Measurements from ENCODE around the gene TMEM63B. TPM values are rescaled to one million over a fixed set of nuclear protein-coding genes. Genes with fewer than 3 reads are reported as not detected.

Gene TMEM63B
- total RNA-seq, 1 donor from 2014 or later: 59.3 TPM

DNA sequence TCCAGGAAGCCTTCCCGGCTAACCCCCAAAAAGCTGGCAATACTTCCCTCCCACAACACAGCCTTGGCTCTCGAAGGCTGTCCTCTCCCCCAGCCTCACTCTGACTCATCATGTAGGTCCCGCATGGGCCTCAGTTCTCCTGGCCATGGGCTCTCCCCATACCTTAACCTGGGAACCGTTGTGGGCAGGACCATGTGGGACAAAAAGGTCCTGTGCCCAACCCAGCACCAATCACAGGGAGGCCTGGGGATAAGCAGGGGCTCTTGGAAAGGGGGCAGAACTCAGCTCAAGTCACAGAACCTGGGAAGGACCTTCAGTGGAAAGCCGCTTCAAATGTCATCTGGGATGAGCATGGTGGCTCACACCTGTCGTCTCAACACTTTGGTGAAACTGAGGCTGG, 45.6 kb upstream of the TMEM63B start:
- TF ChIP-seq, protein P1, sequence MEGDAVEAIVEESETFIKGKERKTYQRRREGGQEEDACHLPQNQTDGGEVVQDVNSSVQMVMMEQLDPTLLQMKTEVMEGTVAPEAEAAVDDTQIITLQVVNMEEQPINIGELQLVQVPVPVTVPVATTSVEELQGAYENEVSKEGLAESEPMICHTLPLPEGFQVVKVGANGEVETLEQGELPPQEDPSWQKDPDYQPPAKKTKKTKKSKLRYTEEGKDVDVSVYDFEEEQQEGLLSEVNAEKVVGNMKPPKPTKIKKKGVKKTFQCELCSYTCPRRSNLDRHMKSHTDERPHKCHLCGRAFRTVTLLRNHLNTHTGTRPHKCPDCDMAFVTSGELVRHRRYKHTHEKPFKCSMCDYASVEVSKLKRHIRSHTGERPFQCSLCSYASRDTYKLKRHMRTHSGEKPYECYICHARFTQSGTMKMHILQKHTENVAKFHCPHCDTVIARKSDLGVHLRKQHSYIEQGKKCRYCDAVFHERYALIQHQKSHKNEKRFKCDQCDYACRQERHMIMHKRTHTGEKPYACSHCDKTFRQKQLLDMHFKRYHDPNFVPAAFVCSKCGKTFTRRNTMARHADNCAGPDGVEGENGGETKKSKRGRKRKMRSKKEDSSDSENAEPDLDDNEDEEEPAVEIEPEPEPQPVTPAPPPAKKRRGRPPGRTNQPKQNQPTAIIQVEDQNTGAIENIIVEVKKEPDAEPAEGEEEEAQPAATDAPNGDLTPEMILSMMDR (IDR thresholded peaks at IDR 0.05; ENCODE audit: insufficient read depth, low read length, poor library complexity, severe bottlenecking): no peak
- no peak overlapping the region for H3K4me3 ChIP-seq (ENCODE audit: low read depth, low read length)

DNA sequence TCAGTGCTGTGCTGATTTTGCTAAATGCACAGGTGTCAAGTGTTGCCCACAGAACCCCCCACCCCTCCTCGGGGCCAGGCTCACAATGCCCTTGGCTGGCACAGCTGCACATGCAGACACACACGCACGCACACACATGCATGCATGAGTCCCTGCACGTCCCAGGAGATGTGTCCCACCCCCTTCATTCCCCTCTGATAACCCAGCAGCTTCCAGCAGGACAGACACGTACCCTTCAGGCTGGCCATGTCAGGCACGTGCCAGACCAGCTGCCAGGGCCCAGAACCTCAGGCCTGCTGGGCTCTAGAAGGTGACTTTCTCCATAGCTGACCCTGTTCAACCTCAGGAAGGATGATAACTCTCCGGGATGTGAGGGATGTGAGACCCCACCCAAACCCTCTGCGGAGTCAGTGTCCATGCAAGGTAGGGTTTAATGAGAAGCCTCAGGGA, 44.5 kb upstream of the TMEM63B start:
- TF ChIP-seq, protein P1 (IDR thresholded peaks at IDR 0.05; ENCODE audit: insufficient read depth, low read length, poor library complexity, severe bottlenecking): no peak
- no peak for DNase-seq (ENCODE audit: low read depth)
- Histone ChIP-seq H3K27me3 (ENCODE audit: control insufficient read depth, insufficient read depth, low read length) (no peaks in the 10 kb centered on the region), H3K4me3 (ENCODE audit: low read depth, low read length) (no peak overlapping the region), H3K36me3 (ENCODE audit: control insufficient read depth, insufficient read depth, low read length) (no peaks in the 10 kb centered on the region)

More for the DNA sequence above, 45.6 kb upstream of the TMEM63B start:
- Histone ChIP-seq H3K27me3 (ENCODE audit: control insufficient read depth, insufficient read depth, low read length) (no peaks in the 10 kb centered on the region), H3K36me3 (ENCODE audit: control insufficient read depth, insufficient read depth, low read length) (no peaks in the 10 kb centered on the region)
- DNase-seq (ENCODE audit: low read depth): no peak

DNA sequence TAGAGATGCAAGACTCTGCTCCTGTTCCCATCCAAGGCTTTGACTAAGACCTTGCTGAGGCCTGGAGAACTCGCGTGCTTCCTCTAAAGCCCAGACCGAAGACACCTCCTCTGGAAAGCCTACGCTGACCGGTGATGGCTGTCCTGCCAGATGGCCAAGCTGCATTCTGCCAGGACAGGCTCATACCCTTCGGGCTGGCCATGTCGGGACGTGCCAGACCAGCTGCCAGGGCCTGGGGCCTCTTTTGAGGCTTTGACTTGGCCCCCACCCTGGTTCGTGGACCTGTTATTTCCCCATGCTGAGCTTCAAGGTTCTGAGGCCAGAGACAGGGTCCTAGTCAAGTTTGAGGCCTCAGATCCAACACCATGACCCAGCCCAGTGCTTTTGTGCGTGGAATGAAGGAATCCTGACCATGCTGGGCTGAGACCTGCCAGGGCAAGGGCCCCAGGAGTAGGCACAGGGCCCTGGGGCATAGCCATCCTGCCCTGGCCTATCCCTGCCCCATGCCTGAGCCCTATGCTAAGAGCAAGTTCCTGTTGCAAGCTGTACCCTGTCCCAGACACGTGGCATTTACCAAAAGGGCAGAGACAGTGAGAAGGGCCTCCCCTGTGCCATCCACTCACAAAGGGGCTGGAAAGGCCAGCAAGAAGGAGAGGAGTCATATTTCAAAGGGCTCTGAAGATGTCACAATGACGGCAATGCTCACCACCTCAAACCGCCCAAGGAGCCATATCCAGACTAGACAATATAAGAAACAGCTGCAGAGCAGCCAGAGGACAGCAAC, 42.9 kb upstream of the TMEM63B start:
- no peak for DNase-seq (ENCODE audit: low read depth)

DNA sequence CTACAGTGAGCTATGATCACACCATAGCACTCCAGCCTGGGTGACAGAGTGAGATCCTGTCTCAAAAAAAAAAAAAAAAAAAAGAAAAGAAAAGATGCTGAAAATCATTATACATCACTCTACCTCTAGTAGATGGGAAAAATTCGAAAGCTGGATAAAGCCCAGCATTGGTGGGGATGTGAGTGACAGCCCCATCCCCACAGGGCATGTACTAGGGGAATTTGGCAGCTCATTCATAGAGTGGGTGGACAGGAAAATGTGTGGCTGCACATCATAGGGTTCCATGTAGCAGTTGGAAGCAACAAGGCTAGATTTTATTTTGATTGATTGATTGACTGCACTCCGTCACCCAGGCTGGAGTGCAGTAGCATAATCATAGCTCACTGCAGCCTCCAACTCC, 42.1 kb upstream of the TMEM63B start:
- TF ChIP-seq, protein P1 (IDR thresholded peaks at IDR 0.05; ENCODE audit: insufficient read depth, low read length, poor library complexity, severe bottlenecking): no peak

More for the DNA sequence above, 42.9 kb upstream of the TMEM63B start:
- no peaks in the 10 kb centered on the region for H3K27me3 ChIP-seq (ENCODE audit: control insufficient read depth, insufficient read depth, low read length)
- no peak overlapping the region for H3K4me3 ChIP-seq (ENCODE audit: low read depth, low read length)
- TF ChIP-seq, protein P1 (IDR thresholded peaks at IDR 0.05; ENCODE audit: insufficient read depth, low read length, poor library complexity, severe bottlenecking): no peak
- no peaks in the 10 kb centered on the region for H3K36me3 ChIP-seq (ENCODE audit: control insufficient read depth, insufficient read depth, low read length)

DNA sequence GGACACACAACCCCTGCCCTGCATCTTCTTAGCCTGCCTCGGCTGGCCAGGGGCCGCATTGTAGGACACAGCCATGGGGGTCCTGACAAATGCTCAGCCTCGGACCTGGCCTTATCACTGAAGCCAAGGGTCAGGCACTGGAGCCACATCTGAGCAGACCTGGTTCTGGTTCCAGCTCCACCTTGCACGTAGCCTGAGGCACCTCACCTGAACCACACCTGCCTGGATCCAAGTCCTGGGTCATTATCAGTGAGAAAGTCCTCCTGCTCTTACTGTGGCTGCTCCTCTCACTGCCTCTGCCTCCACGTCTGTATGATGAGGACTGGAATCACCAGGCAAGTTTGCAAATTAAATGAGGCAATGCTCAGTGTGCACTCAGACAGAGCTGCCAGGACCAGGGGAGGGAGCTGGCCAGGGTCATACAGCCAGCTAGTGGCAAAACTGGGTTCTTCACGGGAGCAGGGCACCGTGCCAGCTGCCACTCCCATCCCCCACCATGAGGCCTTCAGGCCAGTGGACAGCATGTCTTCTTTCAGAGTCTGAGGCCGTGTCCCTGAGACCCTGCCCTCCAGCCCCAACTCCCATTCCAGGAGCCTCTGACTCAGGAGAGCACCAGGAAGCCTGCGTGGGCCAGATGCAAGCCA, 40.3 kb upstream of the TMEM63B start:
- TF ChIP-seq, protein P1 (IDR thresholded peaks at IDR 0.05; ENCODE audit: insufficient read depth, low read length, poor library complexity, severe bottlenecking): peak; percentile 23
- DNase-seq (ENCODE audit: low read depth): no peak
- H3K36me3 ChIP-seq (ENCODE audit: control insufficient read depth, insufficient read depth, low read length): no peaks in the 10 kb centered on the region
- no peak overlapping the region for H3K4me3 ChIP-seq (ENCODE audit: low read depth, low read length)
- H3K27me3 ChIP-seq (ENCODE audit: control insufficient read depth, insufficient read depth, low read length): no peaks in the 10 kb centered on the region

More for the DNA sequence above, 42.1 kb upstream of the TMEM63B start:
- no peak overlapping the region for H3K4me3 ChIP-seq (ENCODE audit: low read depth, low read length)
- no peaks in the 10 kb centered on the region for H3K27me3 ChIP-seq (ENCODE audit: control insufficient read depth, insufficient read depth, low read length)
- H3K36me3 ChIP-seq (ENCODE audit: control insufficient read depth, insufficient read depth, low read length): no peaks in the 10 kb centered on the region
- no peak for DNase-seq (ENCODE audit: low read depth)

Measured in kidney epithelial cell (primary cell).